ENCODE results near the gene MS4A8. TPM values are rescaled to one million over a fixed set of nuclear protein-coding genes. Genes with fewer than 3 reads are reported as not detected.

Gene MS4A8
- total and polyA plus RNA-seq, 2 of the 13 experiments (the other 11 are each of a cell fraction or from before 2014, with no cell fraction given), result not detected

DNA sequence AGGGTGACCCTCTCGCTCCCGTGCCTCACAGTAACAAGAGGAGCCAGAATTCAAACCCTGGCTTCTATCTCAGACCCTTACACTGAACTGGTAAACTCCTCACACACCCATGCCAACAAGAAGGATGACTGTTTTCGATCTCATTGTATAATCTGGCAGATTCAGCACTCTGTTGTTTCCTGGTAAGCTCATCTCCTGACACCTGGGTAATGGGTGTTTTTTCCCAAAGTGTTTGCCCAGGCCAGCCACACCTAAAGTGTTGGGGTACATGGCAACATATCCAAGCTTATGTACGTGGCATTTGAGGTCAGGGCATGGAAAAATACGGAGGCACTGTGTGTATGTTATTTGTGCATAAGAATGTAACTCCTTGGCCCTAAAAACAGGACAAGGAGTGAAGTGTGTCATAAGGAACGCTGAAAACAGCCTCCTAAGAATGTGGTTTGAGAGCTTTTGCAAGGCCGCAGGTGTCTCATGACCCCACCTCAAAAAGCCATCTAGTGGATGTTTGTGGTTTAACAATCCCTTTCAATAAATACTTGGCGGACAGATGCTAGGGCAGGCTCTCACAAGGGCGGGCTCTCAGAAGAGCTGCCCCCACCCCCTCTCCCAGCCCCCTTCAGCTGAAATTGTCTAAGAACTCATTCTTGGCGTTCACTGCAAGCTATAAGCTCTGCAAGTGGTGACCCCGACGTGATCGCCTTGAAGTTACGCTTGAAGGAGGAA is 57.1 kb downstream of the MS4A8 start, which contains the start of gene MS4A15 (continued):
- TF ChIP-seq ZNF788 (CRISPR knock-in tag; IDR thresholded peaks at IDR 0.05; ENCODE audit: borderline replicate concordance) (no peak), NFKB2 (CRISPR knock-in tag; IDR thresholded peaks at IDR 0.05; ENCODE audit: borderline replicate concordance) (no peak), ATF1 (CRISPR knock-in tag; IDR thresholded peaks at IDR 0.05) (no peak), ZMAT3 (CRISPR knock-in tag; conservative IDR thresholded peaks at IDR 0.05) (no peak)

DNA sequence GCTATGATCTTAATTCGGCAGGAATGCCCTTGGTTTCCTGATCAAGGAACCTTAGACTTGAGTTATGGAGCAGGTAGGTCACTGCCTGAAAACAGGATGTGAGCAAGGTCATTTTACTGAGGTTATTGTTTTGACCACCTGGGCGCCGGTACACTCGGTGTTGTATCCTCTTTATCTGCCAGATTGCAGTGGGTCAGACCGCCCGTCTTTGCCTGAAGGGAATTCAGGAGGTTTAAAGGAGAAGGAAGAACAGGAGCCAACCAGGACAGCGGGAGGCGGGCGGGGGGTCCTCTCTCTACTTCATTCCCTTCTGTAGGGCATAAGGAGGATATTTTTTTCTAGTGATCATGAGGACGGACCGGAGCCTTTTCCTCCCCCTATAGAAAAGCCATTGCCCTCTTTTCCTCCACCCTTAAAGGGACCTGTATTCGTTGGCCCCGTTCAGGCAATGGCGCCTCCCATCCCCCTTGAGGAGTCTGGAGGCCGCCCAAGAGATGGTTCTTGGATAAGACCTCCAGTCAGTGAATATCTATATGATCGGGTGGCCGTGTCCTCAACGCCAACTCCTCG is 57.9 kb downstream of the MS4A8 start:
- TF ChIP-seq, protein P1, sequence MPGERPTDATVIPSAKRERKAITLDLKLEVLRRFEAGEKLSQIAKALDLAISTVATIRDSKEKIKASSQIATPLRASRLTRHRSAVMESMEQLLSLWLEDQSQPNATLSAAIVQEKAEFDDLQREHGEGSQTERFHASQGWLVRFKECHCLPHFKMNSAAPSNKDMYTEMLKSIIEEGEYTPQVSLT (CRISPR knock-in tag; IDR thresholded peaks at IDR 0.05; ENCODE audit: borderline replicate concordance, low read depth), result no peak
- TF ChIP-seq NFE2 (CRISPR knock-in tag; IDR thresholded peaks at IDR 0.05), result no peak
- no peak for TF ChIP-seq ZNF292 (CRISPR knock-in tag; IDR thresholded peaks at IDR 0.05; ENCODE audit: borderline replicate concordance, low read depth)
- TF ChIP-seq ZNF790 (CRISPR knock-in tag; IDR thresholded peaks at IDR 0.05; ENCODE audit: borderline replicate concordance), result no peak
- no peak for TF ChIP-seq GLMP (CRISPR knock-in tag; IDR thresholded peaks at IDR 0.05; ENCODE audit: borderline replicate concordance)
- no peak for TF ChIP-seq POLR2AphosphoS2 (IDR thresholded peaks at IDR 0.05; ENCODE audit: low read depth, low read length)
- TF ChIP-seq ZNF772 (CRISPR knock-in tag; IDR thresholded peaks at IDR 0.05), result no peak
- no peak for TF ChIP-seq SALL1 (CRISPR knock-in tag; IDR thresholded peaks at IDR 0.05)
- no peak for TF ChIP-seq ZBTB34 (CRISPR knock-in tag; IDR thresholded peaks at IDR 0.05)
- TF ChIP-seq BCL6 (CRISPR knock-in tag; IDR thresholded peaks at IDR 0.05), result no peak
- no peak for TF ChIP-seq ZNF235 (CRISPR knock-in tag; IDR thresholded peaks at IDR 0.05; ENCODE audit: borderline replicate concordance)
- no peak for TF ChIP-seq ZNF543 (CRISPR knock-in tag; IDR thresholded peaks at IDR 0.05)
- no peak for TF ChIP-seq RXRB (CRISPR knock-in tag; IDR thresholded peaks at IDR 0.05; ENCODE audit: borderline replicate concordance)
- ChIA-PET CTCF (ENCODE audit: low intra/inter-chr PET ratio, low total read pairs) (interaction anchor here (0.9 kb wide), 2 partner anchors 56 to 492 kb away, joined by 3 read pairs; no protein-coding TSS in a partner anchor), POLR2A (no interaction called here)
- Histone ChIP-seq H3K9me3 (ENCODE audit: low read length) (no peaks in the 10 kb centered on the region), H4K20me1 (ENCODE audit: insufficient read depth, low read length) (no peaks in the 10 kb centered on the region), H3K4me1 (ENCODE audit: insufficient read depth, low read length) (peaks cover 4% of the 10 kb centered on the region; the same call in 1 of the 2 replicates), H3K36me3 (replicated peaks in 1 of 2; ENCODE audit: control insufficient read depth in 1 of 2, insufficient read depth in 2 of 2, low read length in 2 of 2) (no peaks in the 10 kb centered on the region), H3K9ac (ENCODE audit: insufficient read depth, low read depth, low read length) (no peak overlapping the region), H3K4me3 (replicated peaks in 1 of 3; ENCODE audit: insufficient read depth in 1 of 3, low read depth in 2 of 3, low read length in 3 of 3) (no peak overlapping the region), H3K27me3 (ENCODE audit: control insufficient read depth in 1 of 2, insufficient read depth in 2 of 2, low read length in 2 of 2) (peaks cover 1 to 22% of the 10 kb centered on the region in 2 experiments; a peak in 2 of 5 replicates), H3K79me2 (ENCODE audit: insufficient read depth, low read length) (no peaks in the 10 kb centered on the region), H3K4me2 (ENCODE audit: low read depth, low read length) (no peak overlapping the region), H3K27ac (ENCODE audit: extremely low read length, insufficient read depth, low read length) (no peak overlapping the region), H2AFZ (ENCODE audit: low read length) (no peak overlapping the region)
- in situ Hi-C loops (cut with HindIII; ENCODE audit: extremely low pct_ligation_motif_present, low pct_unique_long_range_greater_than_20kb), result no loop called here
- WGBS (ENCODE audit: low lambda C conversion rate), result 22% methylated on average over 14 of the region's 19 CpGs
- DNase-seq (ENCODE audit: low spot score), result no peak
- intact Hi-C loops (cut with micrococcal nuclease; ENCODE audit: unreplicated experiment), result no loop called here
- no TSS peak for BruUV-seq (replicated peaks)
- no peak for ATAC-seq
- FAIRE-seq, result no peak
